Measurements from ENCODE around the gene KRT1.

DNA sequence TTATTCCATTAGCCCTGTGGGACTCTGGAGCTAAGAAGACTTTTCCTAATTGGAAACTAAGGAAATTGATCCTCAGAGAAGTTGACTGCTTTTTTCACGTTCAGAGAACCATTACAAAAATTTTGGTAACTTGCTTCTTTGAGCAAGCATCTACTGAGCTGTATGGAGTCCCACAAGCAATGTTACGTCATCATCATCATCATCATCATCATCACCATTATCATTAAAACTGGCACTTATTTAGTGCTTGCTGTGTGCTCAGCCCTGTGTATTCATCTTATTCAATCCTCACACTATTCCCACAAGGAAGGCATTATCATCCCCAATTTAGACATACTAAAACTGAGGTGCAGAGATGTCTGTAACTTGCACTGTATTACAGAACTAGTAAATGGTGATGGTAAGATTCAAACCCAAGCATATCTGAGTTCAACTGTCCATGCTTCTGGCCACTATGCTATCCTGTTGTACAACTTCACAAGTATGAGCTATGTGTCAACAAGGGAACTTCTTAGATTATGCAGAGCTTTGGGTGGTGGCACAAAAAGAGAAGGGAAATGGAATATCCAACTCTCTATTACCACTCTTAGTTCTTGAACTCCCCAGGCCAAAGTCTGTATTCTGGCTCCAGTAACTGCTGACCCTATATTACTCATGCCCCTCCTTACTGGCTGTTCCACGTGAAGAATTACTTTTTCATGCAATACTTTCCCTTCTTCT is 6.3 kb downstream of the KRT1 start:
- TF ChIP-seq, protein P1, sequence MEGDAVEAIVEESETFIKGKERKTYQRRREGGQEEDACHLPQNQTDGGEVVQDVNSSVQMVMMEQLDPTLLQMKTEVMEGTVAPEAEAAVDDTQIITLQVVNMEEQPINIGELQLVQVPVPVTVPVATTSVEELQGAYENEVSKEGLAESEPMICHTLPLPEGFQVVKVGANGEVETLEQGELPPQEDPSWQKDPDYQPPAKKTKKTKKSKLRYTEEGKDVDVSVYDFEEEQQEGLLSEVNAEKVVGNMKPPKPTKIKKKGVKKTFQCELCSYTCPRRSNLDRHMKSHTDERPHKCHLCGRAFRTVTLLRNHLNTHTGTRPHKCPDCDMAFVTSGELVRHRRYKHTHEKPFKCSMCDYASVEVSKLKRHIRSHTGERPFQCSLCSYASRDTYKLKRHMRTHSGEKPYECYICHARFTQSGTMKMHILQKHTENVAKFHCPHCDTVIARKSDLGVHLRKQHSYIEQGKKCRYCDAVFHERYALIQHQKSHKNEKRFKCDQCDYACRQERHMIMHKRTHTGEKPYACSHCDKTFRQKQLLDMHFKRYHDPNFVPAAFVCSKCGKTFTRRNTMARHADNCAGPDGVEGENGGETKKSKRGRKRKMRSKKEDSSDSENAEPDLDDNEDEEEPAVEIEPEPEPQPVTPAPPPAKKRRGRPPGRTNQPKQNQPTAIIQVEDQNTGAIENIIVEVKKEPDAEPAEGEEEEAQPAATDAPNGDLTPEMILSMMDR (conservative IDR thresholded peaks at IDR 0.05; ENCODE audit: low read length), result no peak
- no peak for TF ChIP-seq EZH2phosphoT487 (IDR thresholded peaks at IDR 0.05; ENCODE audit: borderline replicate concordance, low read depth, low read length)

All from OCI-LY7 (cell line).